IMR-90 (cell line): ENCODE data around the gene KCNN3. TPM values are rescaled to one million over a fixed set of nuclear protein-coding genes. Genes with fewer than 3 reads are reported as not detected.

Experiments
- ATAC-seq: fragments of 200-7000 bp; cut with Tn5 transposase; 2 replicates; pipeline ENCODE4 v1.9.1; 2020; ENCODE audit warnings: low read depth, mild to moderate bottlenecking, moderate library complexity
- BruUV-seq: library from RNA; stranded (reverse); fragments of 400-500 nt; replicated peaks from 2 replicates; lab custom pipeline; 2021; lab: Mats Ljungman, UMichigan
- CTCF ChIA-PET: fragments of 300-600 bp; formaldehyde crosslinking; extraction: SDS; loops from one replicate; lab custom pipeline; 2021; ENCODE audit warnings: antibody characterized with exemption; lab: Yijun Ruan, JAX
- POLR2A ChIA-PET: fragments of 300-600 bp; sonication (Branson Sonifier 250); formaldehyde crosslinking; loops from one replicate; lab custom pipeline; 2022; ENCODE audit warnings: antibody characterized with exemption; ENCODE audit not compliant: unreplicated experiment; lab: Charles Lee
- DNase-seq: peaks from one replicate; pipeline ENCODE4 v3.0.0; 2013
- H2AFZ ChIP-seq: replicated peaks from 2 replicates; pipeline ENCODE3; 2013; ENCODE audit warnings: low read length, mild to moderate bottlenecking; ENCODE audit not compliant: poor library complexity
- H2AK5ac ChIP-seq: 2 replicates; pipeline ENCODE4 v1.6.1; 2013; ENCODE audit warnings: low read depth, low read length, inconsistent platforms
- H2AK9ac ChIP-seq: replicated peaks from 2 replicates; pipeline ENCODE3; 2013; ENCODE audit warnings: mild to moderate bottlenecking, low read depth, low read length, moderate library complexity; ENCODE audit not compliant: poor library complexity
- H2BK120ac ChIP-seq: 2 replicates; pipeline ENCODE4 v1.6.1; 2013; ENCODE audit warnings: low read depth, low read length, inconsistent platforms
- H2BK15ac ChIP-seq: 3 replicates; pipeline ENCODE4 v1.6.1; 2013; ENCODE audit warnings: low read depth, low read length, inconsistent platforms
- H2BK20ac ChIP-seq: 2 replicates; pipeline ENCODE4 v1.6.1; 2013; ENCODE audit warnings: low read depth, mild to moderate bottlenecking, inconsistent platforms, low read length, moderate library complexity
- H2BK5ac ChIP-seq: 2 replicates; pipeline ENCODE4 v1.6.1; 2013; ENCODE audit warnings: mild to moderate bottlenecking, low read depth, low read length, inconsistent platforms; ENCODE audit not compliant: poor library complexity, severe bottlenecking
- H3K14ac ChIP-seq: replicated peaks from 2 replicates; pipeline ENCODE4 v1.6.1; 2013; ENCODE audit warnings: low read depth, low read length, inconsistent platforms
- H3K18ac ChIP-seq: 2 replicates; pipeline ENCODE4 v1.6.1; 2013; ENCODE audit warnings: low read depth, low read length, control low read depth
- H3K23ac ChIP-seq: 2 replicates; pipeline ENCODE4 v1.6.1; 2013; ENCODE audit warnings: low read depth, low read length, inconsistent platforms
- H3K27ac ChIP-seq: 2 replicates; pipeline ENCODE4 v1.5.1; 2013; ENCODE audit warnings: mild to moderate bottlenecking, control low read depth, low read length; ENCODE audit not compliant: insufficient read depth
- H3K27me3 ChIP-seq: 2 replicates; pipeline ENCODE4 v1.6.1; 2013; ENCODE audit warnings: low read length; ENCODE audit not compliant: control insufficient read depth, insufficient read depth
- H3K36me3 ChIP-seq: 2 replicates; pipeline ENCODE4 v1.6.1; 2013; ENCODE audit warnings: low read length, mixed read lengths; ENCODE audit not compliant: control insufficient read depth, insufficient read depth
- H3K4ac ChIP-seq: 2 replicates; pipeline ENCODE4 v1.6.1; 2013; ENCODE audit warnings: low read depth, low read length, inconsistent platforms
- H3K4me1 ChIP-seq: 2 replicates; pipeline ENCODE4 v1.6.1; 2013; ENCODE audit warnings: low read length, mixed read lengths; ENCODE audit not compliant: control insufficient read depth, insufficient read depth
- H3K4me2 ChIP-seq: 2 replicates; pipeline ENCODE4 v1.6.1; 2013; ENCODE audit warnings: low read depth, mild to moderate bottlenecking, control low read depth, low read length, moderate library complexity
- H3K4me3 ChIP-seq: 2 replicates; pipeline ENCODE4 v1.5.1; 2013; ENCODE audit warnings: low read depth, mild to moderate bottlenecking, control low read depth, low read length, moderate library complexity; ENCODE audit not compliant: insufficient read depth
- H3K56ac ChIP-seq: 2 replicates; pipeline ENCODE4 v1.6.1; 2013; ENCODE audit warnings: low read length, inconsistent platforms; ENCODE audit not compliant: insufficient read depth; ENCODE audit errors: extremely low read depth
- H3K79me1 ChIP-seq, 2 experiments: 2 replicates each; pipeline ENCODE4 v1.6.1; 2013; ENCODE audit warnings: low read length in 2 of 2, inconsistent platforms in 1 of 2, low read depth in 1 of 2
- H3K9ac ChIP-seq: 2 replicates; pipeline ENCODE4 v1.6.1; 2013; ENCODE audit warnings: low read depth, low read length, control low read depth
- H3K9me1 ChIP-seq: 2 replicates; pipeline ENCODE4 v1.6.1; 2013; ENCODE audit warnings: low read length, inconsistent platforms; ENCODE audit not compliant: insufficient read depth
- H3K9me3 ChIP-seq: 2 replicates; pipeline ENCODE4 v1.6.1; 2013; ENCODE audit warnings: low read length; ENCODE audit not compliant: control insufficient read depth, insufficient read depth
- H4K20me1 ChIP-seq: 2 replicates; pipeline ENCODE4 v1.6.1; 2013; ENCODE audit warnings: low read length, inconsistent platforms; ENCODE audit not compliant: insufficient read depth
- H4K5ac ChIP-seq: 2 replicates; pipeline ENCODE4 v1.6.1; 2013; ENCODE audit warnings: mild to moderate bottlenecking, low read depth, low read length, control low read depth
- H4K8ac ChIP-seq, 2 experiments: 2 replicates each; pipeline ENCODE4 v1.6.1; 2013; ENCODE audit warnings: low read depth in 2 of 2, low read length in 2 of 2, control low read depth in 1 of 2, inconsistent platforms in 1 of 2
- H4K91ac ChIP-seq: 2 replicates; pipeline ENCODE4 v1.6.1; 2013; ENCODE audit warnings: low read depth, low read length, inconsistent platforms; ENCODE audit not compliant: insufficient read depth
- BHLHE40 ChIP-seq: fragments of 150-350 bp; IDR thresholded peaks from 2 replicates; pipeline ENCODE4 v1.6.1; 2016; ENCODE audit warnings: mild to moderate bottlenecking, low read depth, low read length
- CEBPB ChIP-seq: IDR thresholded peaks from 2 replicates; pipeline ENCODE4 v1.6.1; 2012; ENCODE audit warnings: low read depth, low read length, improper control_type of control experiment
- CHD1 ChIP-seq: IDR thresholded peaks from 2 replicates; pipeline ENCODE4 v1.6.1; 2012; ENCODE audit warnings: low read depth, low read length, improper control_type of control experiment
- FOS ChIP-seq: fragments of 150-350 bp; IDR thresholded peaks from 2 replicates; pipeline ENCODE4 v1.6.1; 2016; ENCODE audit warnings: low read depth, low read length
- MAFK ChIP-seq: IDR thresholded peaks from 2 replicates; pipeline ENCODE4 v1.6.1; 2012; ENCODE audit warnings: low read depth, low read length, improper control_type of control experiment
- MAZ ChIP-seq: IDR thresholded peaks from 2 replicates; pipeline ENCODE4 v1.6.1; 2012; ENCODE audit warnings: low read depth, mild to moderate bottlenecking, low read length, improper control_type of control experiment, moderate library complexity, borderline replicate concordance
- MXI1 ChIP-seq: IDR thresholded peaks from 2 replicates; pipeline ENCODE4 v1.6.1; 2012; ENCODE audit warnings: low read depth, mild to moderate bottlenecking, low read length, moderate library complexity, borderline replicate concordance
- NFE2L2 ChIP-seq: fragments of 150-350 bp; IDR thresholded peaks from 2 replicates; pipeline ENCODE4 v1.6.1; 2016; ENCODE audit warnings: low read depth, mild to moderate bottlenecking, low read length
- POLR2A ChIP-seq: IDR thresholded peaks from 2 replicates; pipeline ENCODE4 v1.6.1; 2012; ENCODE audit warnings: mild to moderate bottlenecking, low read depth, low read length
- RAD21 ChIP-seq: IDR thresholded peaks from 2 replicates; pipeline ENCODE4 v1.6.1; 2012; ENCODE audit warnings: low read length, improper control_type of control experiment
- RCOR1 ChIP-seq: IDR thresholded peaks from 2 replicates; pipeline ENCODE4 v1.6.1; 2012; ENCODE audit warnings: mild to moderate bottlenecking, low read length, improper control_type of control experiment; ENCODE audit not compliant: insufficient replicate concordance
- RFX5 ChIP-seq: IDR thresholded peaks from 2 replicates; pipeline ENCODE4 v1.8.0; 2012; ENCODE audit warnings: low read depth, mild to moderate bottlenecking, low read length, moderate library complexity
- SMC3 ChIP-seq: fragments of 150-350 bp; IDR thresholded peaks from 2 replicates; pipeline ENCODE4 v1.6.1; 2016; ENCODE audit warnings: low read depth, mild to moderate bottlenecking, antibody characterized with exemption, low read length, moderate library complexity
- WGBS, 2 experiments: methylation state at CpG; one replicate each; pipeline versions ENCODE4 v1.1.5 to v1.1.7; 2013; ENCODE audit warnings: missing lambda C conversion rate in 2 of 2; ENCODE audit not compliant: insufficient read length in 1 of 2; ENCODE audit errors: extremely low coverage in 2 of 2; 5-methylcytosine and 5-hydroxymethylcytosine counted together
- dilution Hi-C: fragments of 300-500 bp; cut with HindIII; formaldehyde crosslinking; loops from one replicate; pipeline ENCODE4 v1.14.3; 2018; ENCODE audit warnings: low sequenced_read_pairs; ENCODE audit not compliant: unreplicated experiment
- in situ Hi-C: fragments of 300-500 bp; cut with MboI; formaldehyde crosslinking; loops from 3 replicates; pipeline ENCODE4 v1.14.3; 2019; ENCODE audit warnings: low sequenced_read_pairs, inconsistent platforms, mixed read lengths
- intact Hi-C: fragments of 100-400 bp; cut with micrococcal nuclease; formaldehyde crosslinking; loops from 2 replicates; pipeline ENCODE4 v1.10.0; 2022
- polyA plus RNA-seq, 3 experiments: library from polyadenylated mRNA; depleted of rRNA; stranded (reverse); fragments of >200 nt; gene quantifications; 2 replicates each; pipeline ENCODE4 v1.2.3, GENCODE V29; 2012; ENCODE audit warnings: low replicate concordance in 1 of 3
- total RNA-seq: library from RNA; depleted of rRNA; stranded (reverse); fragments of >200 nt; gene quantifications from 2 replicates; pipeline ENCODE4 v1.2.3, GENCODE V29; 2012
- TF ChIP-seq, protein P1 (sequence below): conservative IDR thresholded peaks from 2 replicates; pipeline ENCODE4 v1.5.1; 2012; ENCODE audit warnings: mild to moderate bottlenecking, low read depth, low read length, improper control_type of control experiment
- TF ChIP-seq, protein P2 (sequence below): fragments of 150-350 bp; IDR thresholded peaks from 2 replicates; pipeline ENCODE4 v1.6.1; 2016; ENCODE audit warnings: low read depth, mild to moderate bottlenecking, low read length, moderate library complexity, borderline replicate concordance

KCNN3 gene
- total and polyA plus RNA-seq, 2 of the 4 experiments (the other 2 are of a cell fraction) = 0.02 TPM; not detected in 1

- no peaks in the 10 kb centered on the region for H4K20me1 ChIP-seq
- no peak overlapping the region for H4K5ac ChIP-seq
- no peak overlapping the region for H3K4me2 ChIP-seq
- H3K79me1 ChIP-seq = no peaks in the 10 kb centered on the region
- DNase-seq = no peak
- no peak overlapping the region for H4K8ac ChIP-seq
- no peaks in the 10 kb centered on the region for H3K36me3 ChIP-seq
- H3K23ac ChIP-seq = no peak overlapping the region
- no peak overlapping the region for H2BK120ac ChIP-seq
- H2BK15ac ChIP-seq = no peak overlapping the region
- no peak overlapping the region for H3K9ac ChIP-seq
- H3K14ac ChIP-seq = no peak overlapping the region
- H4K91ac ChIP-seq = no peak overlapping the region
- no TSS peak for BruUV-seq
- no peak overlapping the region for H2AK5ac ChIP-seq
- TF ChIP-seq SMC3 (no peak), MXI1 (no peak), CHD1 (no peak), RCOR1 (no peak), MAZ (no peak), FOS (no peak), BHLHE40 (no peak), RFX5 (no peak), NFE2L2 (no peak), CEBPB (no peak), POLR2A (no peak), MAFK (no peak), RAD21 (no peak)
- TF ChIP-seq, protein P1, sequence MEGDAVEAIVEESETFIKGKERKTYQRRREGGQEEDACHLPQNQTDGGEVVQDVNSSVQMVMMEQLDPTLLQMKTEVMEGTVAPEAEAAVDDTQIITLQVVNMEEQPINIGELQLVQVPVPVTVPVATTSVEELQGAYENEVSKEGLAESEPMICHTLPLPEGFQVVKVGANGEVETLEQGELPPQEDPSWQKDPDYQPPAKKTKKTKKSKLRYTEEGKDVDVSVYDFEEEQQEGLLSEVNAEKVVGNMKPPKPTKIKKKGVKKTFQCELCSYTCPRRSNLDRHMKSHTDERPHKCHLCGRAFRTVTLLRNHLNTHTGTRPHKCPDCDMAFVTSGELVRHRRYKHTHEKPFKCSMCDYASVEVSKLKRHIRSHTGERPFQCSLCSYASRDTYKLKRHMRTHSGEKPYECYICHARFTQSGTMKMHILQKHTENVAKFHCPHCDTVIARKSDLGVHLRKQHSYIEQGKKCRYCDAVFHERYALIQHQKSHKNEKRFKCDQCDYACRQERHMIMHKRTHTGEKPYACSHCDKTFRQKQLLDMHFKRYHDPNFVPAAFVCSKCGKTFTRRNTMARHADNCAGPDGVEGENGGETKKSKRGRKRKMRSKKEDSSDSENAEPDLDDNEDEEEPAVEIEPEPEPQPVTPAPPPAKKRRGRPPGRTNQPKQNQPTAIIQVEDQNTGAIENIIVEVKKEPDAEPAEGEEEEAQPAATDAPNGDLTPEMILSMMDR = no peak
- TF ChIP-seq, protein P2, sequence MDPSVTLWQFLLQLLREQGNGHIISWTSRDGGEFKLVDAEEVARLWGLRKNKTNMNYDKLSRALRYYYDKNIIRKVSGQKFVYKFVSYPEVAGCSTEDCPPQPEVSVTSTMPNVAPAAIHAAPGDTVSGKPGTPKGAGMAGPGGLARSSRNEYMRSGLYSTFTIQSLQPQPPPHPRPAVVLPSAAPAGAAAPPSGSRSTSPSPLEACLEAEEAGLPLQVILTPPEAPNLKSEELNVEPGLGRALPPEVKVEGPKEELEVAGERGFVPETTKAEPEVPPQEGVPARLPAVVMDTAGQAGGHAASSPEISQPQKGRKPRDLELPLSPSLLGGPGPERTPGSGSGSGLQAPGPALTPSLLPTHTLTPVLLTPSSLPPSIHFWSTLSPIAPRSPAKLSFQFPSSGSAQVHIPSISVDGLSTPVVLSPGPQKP = no peak
- no peak overlapping the region for H3K18ac ChIP-seq
- ATAC-seq = no peak
- H3K56ac ChIP-seq = no peak overlapping the region
- in situ Hi-C loops = no loop called here
- dilution Hi-C loops = no loop called here
- 24% methylated on average over 4 of the region's 17 CpGs; no CpG with 5 or more reads in 1 of the 2 experiments for WGBS, 2 experiments
- no peak overlapping the region for H3K4ac ChIP-seq
- ChIA-PET CTCF (no interaction called here), POLR2A (no interaction called here)
- H2BK5ac ChIP-seq = no peak overlapping the region
- H3K4me1 ChIP-seq = no peaks in the 10 kb centered on the region
- no peaks in the 10 kb centered on the region for H3K9me3 ChIP-seq
- intact Hi-C loops = no loop called here
- H3K4me3 ChIP-seq = no peak overlapping the region
- no peak overlapping the region for H3K27ac ChIP-seq
- no peak overlapping the region for H2AFZ ChIP-seq
- H3K9me1 ChIP-seq = no peaks in the 10 kb centered on the region
- no peak overlapping the region for H2BK20ac ChIP-seq
- peaks cover 69% of the 10 kb centered on the region for H3K27me3 ChIP-seq
- H2AK9ac ChIP-seq = no peak overlapping the region
Measured at GRCh38 chr1:154772606-154773506, 97.2 kb downstream of the KCNN3 start.
